HL-60/S4 (cell line): Measurements from ENCODE around the gene IL17C.
"Not testable (repeated sequence)": the region's sequence is repeated elsewhere in the genome, so short reads cannot be mapped to it uniquely, and the experiment has no call there.

Experiments used
- in situ Hi-C: fragments of 300-500 bp; cut with MboI; formaldehyde crosslinking; loops from 2 replicates; pipeline ENCODE4 v1.14.3; 2022; ENCODE audit warnings: low sequenced_read_pairs

The IL17C gene

DNA sequence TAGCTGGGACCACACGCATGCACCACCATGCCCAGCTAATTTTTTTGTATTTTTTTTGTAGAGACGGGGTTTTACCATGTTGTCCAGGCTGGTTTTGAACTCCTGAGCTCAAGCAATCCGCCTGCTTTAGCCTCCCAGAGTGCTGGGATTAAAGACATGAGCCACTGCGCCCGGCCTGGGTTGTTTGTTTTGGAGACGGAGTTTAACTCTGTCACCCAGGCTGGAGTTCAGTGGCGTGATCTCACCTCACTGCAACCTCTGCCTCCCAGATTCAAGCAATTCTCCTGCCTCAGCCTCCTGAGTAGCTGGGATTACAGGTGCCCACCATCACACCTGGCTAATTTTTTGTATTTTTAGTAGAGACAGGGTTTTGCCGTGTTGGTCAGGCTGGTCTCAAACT, 28.9 kb upstream of the IL17C start:
- in situ Hi-C loops: not testable (repeated sequence)

DNA sequence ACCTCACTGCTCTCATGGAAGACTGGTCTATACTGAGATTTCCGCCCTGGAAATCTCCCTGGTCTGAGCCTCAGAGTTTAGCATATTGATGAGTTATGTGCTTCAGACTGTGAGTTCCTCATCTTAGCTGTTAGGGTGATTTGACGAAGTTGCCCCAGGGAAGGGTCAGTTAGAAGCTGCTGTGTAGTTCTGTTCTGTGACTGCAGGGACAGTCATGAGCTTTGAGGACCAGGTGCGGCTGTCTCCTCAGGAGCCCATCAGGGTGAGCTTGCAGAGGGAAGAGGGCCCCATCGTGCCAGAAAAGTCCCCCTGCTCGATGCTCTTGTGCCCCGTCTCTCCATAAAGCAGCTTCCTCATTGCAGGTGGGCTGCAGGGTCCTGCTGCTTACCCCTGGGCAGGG, 28.3 kb upstream of the IL17C start:
- in situ Hi-C loops: no loop called here

DNA sequence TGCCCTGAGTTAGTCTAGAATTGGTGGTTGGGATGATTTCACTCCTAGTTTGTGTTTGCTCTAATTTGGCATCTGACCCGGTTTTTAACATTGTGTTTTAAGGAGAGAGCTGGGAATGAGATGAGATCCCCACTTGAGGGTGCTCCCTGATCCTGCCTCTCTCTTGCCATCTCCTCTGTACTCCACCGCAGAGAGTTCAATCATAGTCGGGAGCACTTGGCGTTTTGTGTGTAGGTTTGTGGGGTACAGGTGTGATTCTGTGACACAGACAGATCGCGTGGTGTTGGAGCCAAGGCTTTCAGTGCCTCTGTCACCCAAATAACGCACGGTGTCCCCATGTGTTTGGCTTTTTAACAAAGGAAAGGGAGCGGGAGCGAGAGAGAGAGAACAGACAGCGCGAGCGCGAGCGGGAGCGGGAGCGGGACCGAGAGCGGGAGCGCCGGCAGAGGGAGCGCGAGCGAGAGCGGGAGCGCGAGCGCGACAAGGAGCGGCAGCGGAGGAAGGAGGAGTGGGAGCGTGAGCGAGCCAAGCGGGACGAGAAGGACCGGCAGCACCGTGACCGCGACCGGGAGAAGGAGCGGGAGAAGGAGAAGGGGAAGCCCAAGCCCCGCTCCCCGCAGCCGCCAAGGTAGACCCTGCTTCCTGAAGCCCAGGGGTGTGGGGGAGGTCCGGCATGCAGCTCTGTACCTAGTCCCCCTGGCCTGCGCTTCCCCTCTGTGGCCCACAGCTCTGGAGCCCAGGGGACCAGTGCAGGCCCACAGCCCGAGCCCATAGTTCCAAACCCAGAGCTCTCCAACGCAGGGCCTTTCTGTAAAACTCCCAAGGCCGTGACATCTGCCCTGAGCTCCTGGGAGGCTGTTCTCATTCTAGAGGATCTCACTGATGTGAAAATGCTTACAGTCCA, 27.2 kb upstream of the IL17C start:
- in situ Hi-C loops: no loop called here

GRCh38 chr16:88613293-88613692, 25.1 kb upstream of the IL17C start:
- in situ Hi-C loops: no loop called here

DNA sequence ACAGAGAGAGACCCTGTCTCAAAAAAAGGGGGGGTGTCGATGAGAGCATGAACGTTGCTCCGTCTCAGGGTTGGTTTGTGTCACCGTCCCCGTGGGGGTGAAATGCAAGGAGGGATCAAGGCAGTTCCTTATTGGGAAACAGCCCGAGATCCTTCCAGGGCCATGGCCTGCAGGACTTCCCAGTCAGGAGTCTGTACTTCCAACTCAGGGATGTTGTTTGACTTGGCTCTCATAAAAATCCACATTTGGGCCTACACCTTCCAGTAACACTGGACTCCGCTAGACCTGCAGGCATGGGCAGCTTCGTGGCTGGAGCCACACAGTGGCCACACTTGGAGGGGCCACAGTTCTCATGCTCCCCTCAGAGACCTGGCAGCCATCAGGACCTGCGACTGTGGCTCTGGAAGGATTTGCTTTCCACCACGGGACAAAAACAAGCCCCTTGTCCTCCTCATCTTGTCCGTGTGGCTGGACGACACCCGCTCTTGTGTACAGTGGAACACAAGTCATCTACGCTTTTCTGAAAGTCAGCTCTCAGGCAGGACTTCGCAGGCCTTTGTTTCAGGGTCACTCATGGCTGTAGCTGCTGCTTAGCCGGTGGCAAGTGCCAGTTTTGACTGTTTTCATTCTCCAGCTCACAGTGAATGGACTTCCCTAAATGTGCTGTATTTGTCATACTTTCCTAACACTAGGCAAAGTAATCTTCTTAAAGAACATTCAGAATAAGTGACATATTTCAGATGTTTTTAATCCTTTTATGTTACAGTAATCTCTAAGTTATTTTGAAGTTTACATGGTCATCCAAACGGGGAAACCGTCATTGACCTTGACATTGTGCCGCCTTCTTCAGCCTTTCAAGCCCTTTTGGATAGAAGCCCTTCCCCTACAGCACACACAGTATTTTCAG, 24.2 kb upstream of the IL17C start:
- in situ Hi-C loops: no loop called here

DNA sequence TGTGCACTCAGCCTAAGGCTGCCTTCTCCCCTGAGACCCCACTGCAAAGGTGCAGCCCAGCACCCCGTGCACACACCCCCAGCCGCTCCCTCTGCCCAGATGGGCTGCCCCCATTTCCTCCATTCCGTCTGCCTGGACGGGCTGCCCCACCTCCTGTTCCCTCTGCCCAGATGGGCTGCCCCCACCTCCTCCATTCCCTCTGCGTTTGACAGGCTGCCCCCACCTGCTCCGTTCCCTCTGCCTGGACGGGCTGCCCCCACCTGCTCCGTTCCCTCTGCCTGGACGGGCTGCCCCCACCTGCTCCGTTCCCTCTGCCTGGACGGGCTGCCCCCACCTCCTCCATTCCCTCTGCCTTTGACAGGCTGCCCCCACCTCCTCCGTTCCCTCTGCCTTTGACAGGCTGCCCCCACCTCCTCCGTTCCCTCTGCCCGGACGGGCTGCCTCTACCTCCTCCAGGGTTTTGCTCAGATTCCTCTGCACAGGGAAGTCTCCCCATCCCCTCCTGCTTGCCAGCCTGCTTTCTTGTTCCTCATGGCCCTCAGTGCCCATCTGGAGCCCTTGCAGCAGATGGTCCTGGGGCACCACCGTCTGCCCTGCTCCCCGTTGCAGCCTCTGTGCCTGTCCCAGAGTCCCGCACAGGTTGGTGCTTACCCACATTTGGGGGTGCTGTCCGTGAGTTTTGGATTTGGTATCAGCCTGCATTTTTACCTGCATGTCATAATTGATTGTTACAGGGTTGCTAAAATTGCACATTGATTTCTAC, 23.4 kb upstream of the IL17C start:
- in situ Hi-C loops: no loop called here

DNA sequence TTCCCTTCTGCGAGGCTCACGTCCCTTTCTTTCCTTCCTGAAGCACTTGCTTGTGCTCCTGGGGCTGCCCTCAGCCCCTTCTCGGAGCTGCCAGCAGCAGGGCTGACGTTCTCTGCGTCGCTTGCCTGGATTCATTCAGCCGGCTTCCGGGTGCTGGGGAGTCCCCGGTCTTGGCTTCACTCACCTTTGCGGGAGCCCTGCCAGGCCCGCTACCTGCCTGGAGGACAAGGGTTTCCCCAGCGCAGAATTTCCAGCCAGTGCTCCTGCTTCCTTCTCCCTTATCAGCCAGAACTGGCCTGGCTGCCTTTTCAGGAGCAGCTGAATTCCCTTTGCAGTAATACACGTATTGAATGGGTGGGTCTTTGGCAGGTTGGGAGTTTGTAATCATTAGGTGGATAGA, 22.1 kb upstream of the IL17C start:
- in situ Hi-C loops: no loop called here

DNA sequence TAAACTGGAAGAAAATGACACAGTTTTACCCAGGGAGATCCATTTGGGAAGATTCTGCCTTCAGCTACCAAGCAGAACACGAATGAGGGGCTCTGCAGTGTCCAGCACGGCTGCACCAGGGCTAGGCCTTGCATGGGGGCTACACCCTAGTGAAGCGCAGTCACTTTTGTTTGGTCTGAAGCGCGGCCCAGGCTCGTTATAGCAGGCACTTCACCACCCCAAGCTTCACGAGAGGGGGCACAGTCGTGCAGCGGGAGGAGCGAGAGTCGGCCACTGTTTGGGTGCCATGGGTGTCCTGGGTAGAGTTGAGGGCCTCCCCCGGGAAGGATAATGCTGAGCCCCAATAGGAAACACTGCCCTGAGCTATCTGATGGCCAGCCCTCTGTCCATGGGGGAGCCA, 21.6 kb upstream of the IL17C start:
- in situ Hi-C loops: no loop called here

DNA sequence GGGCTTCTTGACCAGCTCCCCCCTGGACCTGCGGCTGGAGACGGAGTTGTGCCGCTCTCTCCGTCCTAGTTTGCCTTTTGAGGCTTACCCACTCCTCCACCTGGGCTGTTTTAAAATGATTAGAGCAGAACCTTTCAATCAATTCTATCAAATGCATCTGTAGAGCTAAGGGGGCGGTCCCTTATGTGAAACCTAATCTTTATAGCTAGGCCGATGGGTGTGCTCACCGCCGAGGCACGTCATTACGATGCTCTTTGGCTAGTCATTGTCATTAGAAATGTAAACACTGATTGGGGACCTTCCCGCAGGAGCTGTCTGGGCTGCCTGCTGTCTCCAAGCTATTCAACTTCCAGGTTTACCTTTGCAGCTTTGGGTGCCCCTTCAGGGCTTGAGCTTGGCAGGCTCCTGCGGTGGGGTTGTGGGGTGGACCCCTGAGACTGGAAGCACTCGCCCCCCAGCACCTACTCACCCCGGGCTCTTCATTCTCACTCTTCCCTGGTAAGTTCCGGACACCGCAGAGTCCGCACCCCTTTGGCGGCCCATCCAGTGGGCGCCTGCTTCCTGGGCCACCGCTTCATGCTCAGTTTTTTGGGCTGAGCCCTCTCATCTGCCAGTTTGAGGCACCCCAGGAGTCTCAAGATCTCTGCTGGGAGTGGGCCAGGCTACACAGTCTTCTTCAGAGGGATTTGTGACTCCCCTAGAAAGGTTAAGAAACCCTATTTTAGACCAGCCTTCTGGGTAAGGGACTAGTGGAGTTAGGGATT, 20.9 kb upstream of the IL17C start:
- in situ Hi-C loops: no loop called here

DNA sequence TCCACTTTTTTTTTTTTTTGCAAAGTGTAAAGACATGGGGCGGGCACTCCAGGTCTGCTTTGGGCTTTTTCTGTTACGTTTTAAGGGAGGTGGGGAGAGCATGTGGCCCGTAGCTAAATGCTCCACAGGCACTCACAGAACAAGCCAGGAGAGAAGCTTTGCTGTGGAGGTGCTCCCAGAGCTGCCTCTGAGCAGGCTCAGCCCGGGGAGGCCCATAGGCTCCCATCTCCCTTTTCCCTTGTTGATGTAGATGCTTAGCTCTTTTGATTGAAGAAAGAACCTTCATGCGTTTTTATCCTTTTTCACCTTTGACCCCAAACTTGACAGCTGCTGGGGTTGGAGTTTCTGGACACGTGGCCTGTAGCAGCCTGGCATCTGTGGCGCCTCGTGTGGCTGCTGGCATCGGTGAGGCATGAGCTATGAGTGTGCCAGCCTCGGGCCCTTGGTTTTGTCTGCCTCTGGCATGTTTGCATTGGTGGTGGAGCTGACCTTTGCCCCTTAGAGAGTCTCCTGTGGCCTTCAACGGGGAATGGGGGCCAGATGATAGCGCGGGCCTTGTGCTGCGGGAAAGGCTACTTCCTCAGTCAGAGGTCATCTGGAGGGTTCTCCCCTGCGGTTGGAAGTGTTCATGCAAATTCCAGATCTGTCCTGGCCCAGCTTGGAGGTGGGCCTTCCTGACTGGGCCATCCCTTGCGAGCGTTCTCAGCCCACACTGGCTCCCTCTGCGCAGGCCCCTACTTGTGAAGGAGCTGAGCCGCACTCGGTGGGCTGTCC, 20.0 kb upstream of the IL17C start:
- in situ Hi-C loops: no loop called here

- in situ Hi-C loops: no loop called here
These were observed 19.3 kb upstream of the IL17C start for GRCh38 chr16:88618956-88619667.

DNA sequence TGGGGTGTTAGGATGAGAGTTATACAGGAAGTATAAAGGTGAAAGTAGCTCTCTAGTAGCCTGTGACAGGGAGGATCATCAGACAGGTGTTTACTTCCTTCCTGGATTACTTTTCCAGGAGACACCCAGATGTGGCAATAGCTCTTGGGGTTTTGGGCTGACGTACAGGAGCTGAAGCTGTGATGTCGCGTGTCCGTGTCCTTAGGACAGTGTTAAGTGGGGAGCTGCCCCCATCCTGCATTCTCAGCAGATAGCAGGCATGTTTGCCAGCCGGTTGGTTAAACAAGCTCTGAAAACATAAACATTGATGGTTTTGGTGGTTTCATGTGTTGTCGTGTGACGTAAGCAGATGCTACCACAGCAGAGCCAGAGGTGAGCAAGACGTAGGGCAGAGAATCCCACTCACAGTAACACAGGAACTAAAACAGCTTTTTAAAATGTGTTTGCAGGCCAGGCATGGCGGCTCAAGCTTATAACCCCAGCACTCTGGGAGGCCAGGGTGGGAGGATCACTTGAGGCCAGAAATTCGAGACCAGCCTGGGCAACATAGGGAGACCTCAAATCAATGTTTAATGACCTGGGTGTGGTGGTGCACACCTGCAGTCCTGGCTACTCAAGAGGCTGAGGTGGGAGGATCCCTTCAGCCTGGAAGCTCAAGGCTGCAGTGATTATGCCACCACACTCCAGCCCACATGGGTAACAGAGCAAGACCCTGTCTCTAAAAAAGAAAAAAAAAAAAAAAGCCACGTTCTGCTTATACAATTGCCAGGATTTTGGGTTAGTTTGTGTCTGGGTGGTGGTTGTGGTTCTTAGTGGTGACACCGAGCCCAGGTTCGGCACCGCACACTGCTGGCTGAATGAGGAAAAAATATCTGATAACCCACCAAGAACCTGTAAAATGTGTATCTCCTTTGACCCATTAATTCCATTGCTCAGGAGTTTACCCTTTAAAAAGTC, 18.2 kb upstream of the IL17C start:
- in situ Hi-C loops: no loop called here

DNA sequence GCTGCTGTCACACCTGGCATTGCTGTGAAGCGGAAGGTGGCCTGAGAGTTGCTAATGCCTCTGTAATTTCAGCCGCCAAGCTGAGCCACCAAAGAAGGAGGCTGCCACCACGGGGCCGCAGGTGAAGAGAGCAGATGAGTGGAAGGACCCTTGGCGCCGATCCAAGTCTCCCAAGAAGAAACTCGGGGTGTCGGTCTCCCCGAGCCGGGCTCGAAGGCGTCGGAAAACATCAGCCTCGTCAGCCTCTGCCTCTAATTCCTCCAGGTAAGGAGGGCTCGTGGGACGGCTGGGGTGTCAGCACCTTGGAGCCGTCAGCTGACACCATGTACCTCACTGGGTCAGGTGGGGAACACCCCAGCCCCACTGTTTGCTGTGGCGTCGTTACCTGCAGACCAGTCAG, 16.2 kb upstream of the IL17C start:
- in situ Hi-C loops: no loop called here

DNA sequence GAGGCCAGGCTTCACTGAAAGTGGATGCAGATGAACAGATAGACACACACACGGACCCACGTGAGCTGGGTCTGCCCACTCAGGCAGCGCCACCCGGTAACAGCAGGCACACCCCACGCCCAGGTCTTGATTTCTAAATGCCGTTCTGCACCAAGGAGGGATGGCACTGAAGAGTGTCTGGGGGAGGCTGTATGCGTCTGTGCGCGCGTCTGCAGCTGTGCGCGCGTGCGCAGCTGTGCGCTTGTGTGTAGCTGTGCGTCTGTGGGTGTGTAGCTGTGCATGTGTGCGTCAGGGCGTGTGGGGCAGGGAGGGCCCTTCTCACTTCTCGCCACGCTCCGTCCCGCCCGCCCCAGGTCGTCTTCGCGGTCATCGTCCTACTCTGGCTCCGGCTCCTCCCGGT, 15.5 kb upstream of the IL17C start:
- in situ Hi-C loops: no loop called here

DNA sequence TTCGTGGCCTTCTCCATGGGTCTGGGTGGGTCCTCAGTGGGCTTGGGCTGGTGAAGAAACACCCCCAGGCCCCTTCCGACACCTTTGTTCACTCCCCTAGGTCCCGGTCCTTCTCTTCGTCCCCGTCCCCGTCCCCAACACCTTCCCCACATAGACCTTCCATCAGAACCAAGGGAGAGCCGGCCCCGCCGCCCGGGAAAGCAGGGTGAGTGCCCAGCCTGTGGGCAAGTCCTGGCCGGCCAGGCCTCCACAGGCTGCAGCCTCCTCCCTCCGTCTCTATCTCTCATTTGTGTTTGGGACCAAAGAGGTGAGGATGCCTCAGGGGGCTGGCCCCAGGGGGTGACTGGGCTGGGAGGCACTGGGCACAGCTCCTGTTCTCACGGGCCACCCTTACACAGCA, 14.5 kb upstream of the IL17C start:
- in situ Hi-C loops: no loop called here

- in situ Hi-C loops: no loop called here
These were observed 13.9 kb upstream of the IL17C start for GRCh38 chr16:88624481-88624880.

DNA sequence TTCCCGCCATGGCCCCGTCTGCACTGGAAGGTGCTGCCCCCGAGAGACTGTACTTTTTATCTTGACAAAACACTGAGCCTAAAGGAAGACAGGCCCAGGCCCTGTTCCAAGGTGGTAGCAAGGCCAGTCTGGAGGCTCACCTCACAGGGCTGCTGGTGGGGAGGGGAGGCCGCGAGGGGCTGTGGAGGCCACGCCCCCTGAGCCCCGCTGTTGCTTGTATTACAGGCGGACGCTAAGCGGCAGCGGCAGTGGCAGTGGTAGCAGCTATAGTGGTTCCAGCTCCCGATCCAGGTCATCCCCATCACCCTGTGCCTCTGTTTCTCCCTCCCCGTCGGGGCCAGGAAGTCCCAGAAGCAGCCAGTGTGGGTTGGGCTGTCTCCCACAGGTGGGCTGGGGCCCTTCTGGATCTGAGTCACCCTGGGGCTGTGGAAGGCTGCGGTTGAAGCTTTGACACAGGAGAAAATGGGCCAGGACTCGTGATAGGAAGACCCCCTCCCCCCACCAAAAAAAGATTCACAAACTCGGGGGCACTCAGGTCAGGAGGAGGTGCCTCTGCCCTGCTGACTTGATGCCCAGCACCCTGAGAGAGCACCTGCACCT, 13.3 kb upstream of the IL17C start:
- in situ Hi-C loops: no loop called here

DNA sequence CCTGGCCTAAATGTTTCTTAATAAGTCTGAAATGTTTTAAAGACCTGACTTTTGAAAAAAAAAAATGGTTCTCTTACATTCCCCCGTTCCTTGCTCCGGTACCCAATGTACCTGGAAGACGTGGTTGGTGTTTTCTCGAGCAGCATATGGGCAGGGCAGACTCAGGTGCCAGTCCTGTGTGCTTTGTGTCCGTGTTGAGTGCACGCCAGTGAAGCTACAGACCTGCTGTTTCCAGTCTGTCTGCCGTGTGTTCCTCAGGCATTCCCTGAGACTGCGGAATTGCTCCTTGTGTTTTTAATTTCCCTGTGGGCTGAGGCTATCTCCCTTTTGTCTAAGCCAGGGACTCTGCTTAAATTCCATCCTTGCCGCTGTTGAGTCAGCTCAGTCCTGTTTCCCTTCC, 11.7 kb upstream of the IL17C start:
- in situ Hi-C loops: no loop called here
